ENCODE data around the gene TYRP1.

DNA sequence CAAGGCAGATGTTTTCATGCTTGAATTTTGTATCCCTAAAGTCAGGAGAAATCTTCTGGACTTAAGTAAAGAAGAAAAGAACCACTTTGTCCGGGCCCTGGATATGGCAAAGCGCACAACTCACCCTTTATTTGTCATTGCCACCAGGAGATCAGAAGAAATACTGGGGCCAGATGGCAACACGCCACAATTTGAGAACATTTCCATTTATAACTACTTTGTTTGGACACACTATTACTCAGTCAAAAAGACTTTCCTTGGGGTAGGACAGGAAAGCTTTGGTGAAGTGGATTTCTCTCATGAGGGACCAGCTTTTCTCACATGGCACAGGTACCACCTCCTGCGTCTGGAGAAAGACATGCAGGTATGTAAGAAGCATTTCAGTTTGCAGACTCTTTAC is 2.3 kb downstream of the TYRP1 start:
- TF ChIP-seq, protein P1, sequence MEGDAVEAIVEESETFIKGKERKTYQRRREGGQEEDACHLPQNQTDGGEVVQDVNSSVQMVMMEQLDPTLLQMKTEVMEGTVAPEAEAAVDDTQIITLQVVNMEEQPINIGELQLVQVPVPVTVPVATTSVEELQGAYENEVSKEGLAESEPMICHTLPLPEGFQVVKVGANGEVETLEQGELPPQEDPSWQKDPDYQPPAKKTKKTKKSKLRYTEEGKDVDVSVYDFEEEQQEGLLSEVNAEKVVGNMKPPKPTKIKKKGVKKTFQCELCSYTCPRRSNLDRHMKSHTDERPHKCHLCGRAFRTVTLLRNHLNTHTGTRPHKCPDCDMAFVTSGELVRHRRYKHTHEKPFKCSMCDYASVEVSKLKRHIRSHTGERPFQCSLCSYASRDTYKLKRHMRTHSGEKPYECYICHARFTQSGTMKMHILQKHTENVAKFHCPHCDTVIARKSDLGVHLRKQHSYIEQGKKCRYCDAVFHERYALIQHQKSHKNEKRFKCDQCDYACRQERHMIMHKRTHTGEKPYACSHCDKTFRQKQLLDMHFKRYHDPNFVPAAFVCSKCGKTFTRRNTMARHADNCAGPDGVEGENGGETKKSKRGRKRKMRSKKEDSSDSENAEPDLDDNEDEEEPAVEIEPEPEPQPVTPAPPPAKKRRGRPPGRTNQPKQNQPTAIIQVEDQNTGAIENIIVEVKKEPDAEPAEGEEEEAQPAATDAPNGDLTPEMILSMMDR (IDR thresholded peaks at IDR 0.05): no peak
- TF ChIP-seq POLR2A (IDR thresholded peaks at IDR 0.05): no peak

All from ovary (tissue), 3 donors.